PC-3 (cell line): ENCODE measurements around the gene JPH3. TPM values are rescaled to one million over a fixed set of nuclear protein-coding genes. Genes with fewer than 3 reads are reported as not detected.
A peak's percentile ranks its signal among the peaks of the same experiment; 100 is the strongest.

Experiments used
- ATAC-seq: fragments of 200-7000 bp; cut with Tn5 transposase; 2 replicates; pipeline ENCODE4 v1.9.1; 2020; ENCODE audit warnings: mild to moderate bottlenecking, moderate library complexity
- BruUV-seq: library from RNA; stranded (reverse); fragments of 400-500 nt; replicated peaks from 2 replicates; lab custom pipeline; 2021; lab: Mats Ljungman, UMichigan
- CTCF ChIA-PET: fragments of 300-600 bp; sonication (Branson Sonifier 250); formaldehyde crosslinking; loops from one replicate; lab custom pipeline; 2022; ENCODE audit warnings: antibody characterized with exemption; lab: Charles Lee
- POLR2A ChIA-PET: fragments of 300-600 bp; sonication (Branson Sonifier 250); formaldehyde crosslinking; loops from one replicate; lab custom pipeline; 2022; ENCODE audit warnings: antibody characterized with exemption; ENCODE audit not compliant: unreplicated experiment; lab: Charles Lee
- DNase-seq: peaks from one replicate; pipeline ENCODE4 v3.0.0-alpha.2; 2015
- H2AFZ ChIP-seq: fragments of 300-600 bp; sonication (generic); 2 replicates; pipeline ENCODE4 v1.6.0; 2016; ENCODE audit warnings: antibody characterized with exemption, low read length
- H3F3A ChIP-seq: fragments of 300-600 bp; sonication (generic); one replicate; pipeline ENCODE4 v1.6.0; 2017; ENCODE audit warnings: antibody characterized with exemption, low read length, control low read depth, mild to moderate bottlenecking; ENCODE audit not compliant: unreplicated experiment
- H3K27ac ChIP-seq: fragments of 300-600 bp; sonication (generic); 2 replicates; pipeline ENCODE4 v1.5.1; 2016; ENCODE audit warnings: mild to moderate bottlenecking, low read length
- H3K27me3 ChIP-seq: fragments of 300-600 bp; sonication (generic); 2 replicates; pipeline ENCODE4 v1.6.1; 2016; ENCODE audit warnings: low read length, mixed read lengths
- H3K36me3 ChIP-seq: fragments of 300-600 bp; sonication (generic); 2 replicates; pipeline ENCODE4 v1.6.1; 2016; ENCODE audit warnings: low read depth, mixed run types, low read length, mixed read lengths
- H3K4me1 ChIP-seq: fragments of 300-600 bp; sonication (generic); 2 replicates; pipeline ENCODE4 v1.5.1; 2016; ENCODE audit warnings: low read length; ENCODE audit not compliant: insufficient read depth
- H3K4me2 ChIP-seq: fragments of 300-600 bp; sonication (generic); 2 replicates; pipeline ENCODE4 v1.6.0; 2016; ENCODE audit warnings: low read length
- H3K4me3 ChIP-seq: fragments of 300-600 bp; sonication (generic); 2 replicates; pipeline ENCODE4 v1.5.1; 2016; ENCODE audit warnings: mild to moderate bottlenecking, low read length, mixed read lengths
- H3K79me2 ChIP-seq: fragments of 300-600 bp; sonication (generic); 2 replicates; pipeline ENCODE4 v1.6.1; 2017; ENCODE audit warnings: low read length, mixed read lengths
- H3K9ac ChIP-seq: fragments of 300-600 bp; sonication (generic); 2 replicates; pipeline ENCODE4 v1.6.0; 2016; ENCODE audit warnings: mild to moderate bottlenecking, low read length
- H3K9me2 ChIP-seq: fragments of 300-600 bp; sonication (generic); replicated peaks from 2 replicates; pipeline ENCODE4 v1.6.1; 2016; ENCODE audit warnings: mixed run types, low read length, mixed read lengths
- H3K9me3 ChIP-seq: fragments of 300-600 bp; sonication (generic); 2 replicates; pipeline ENCODE4 v1.6.1; 2016; ENCODE audit warnings: low read length, mixed read lengths
- H4K20me1 ChIP-seq: fragments of 300-600 bp; sonication (generic); 2 replicates; pipeline ENCODE4 v1.6.1; 2016; ENCODE audit warnings: low read length, mixed read lengths
- CTCF ChIP-seq: fragments of 300-600 bp; sonication (generic); conservative IDR thresholded peaks from 2 replicates; pipeline ENCODE4 v1.5.1; 2017; ENCODE audit warnings: antibody characterized with exemption, low read depth, mild to moderate bottlenecking, low read length
- EZH2 ChIP-seq: fragments of 300-600 bp; sonication (generic); IDR thresholded peaks from one replicate; pipeline ENCODE4 v1.6.1; 2017; ENCODE audit warnings: antibody characterized with exemption, mild to moderate bottlenecking, low read length; ENCODE audit not compliant: unreplicated experiment
- EZH2phosphoT487 ChIP-seq: fragments of 300-600 bp; sonication (generic); IDR thresholded peaks from 2 replicates; pipeline ENCODE4 v1.6.1; 2018; ENCODE audit warnings: mild to moderate bottlenecking, antibody characterized with exemption, low read length, borderline replicate concordance
- intact Hi-C: fragments of 100-400 bp; cut with micrococcal nuclease; formaldehyde crosslinking; loops from 2 replicates; pipeline ENCODE4 v1.9.0; 2023
- total RNA-seq: library from RNA; depleted of rRNA; stranded (reverse); fragments of >200 nt; gene quantifications from 2 replicates; pipeline ENCODE4 v1.2.3, GENCODE V29; 2014

The JPH3 gene
- total RNA-seq, 1 experiment from 2014 or later, result not detected

GRCh38 chr16:87582216-87582965 is 19.9 kb upstream of the JPH3 start:
- Histone ChIP-seq H3K4me3 (no peak overlapping the region), H3K9me2 (no peaks in the 10 kb centered on the region), H2AFZ (peak overlapping the region; percentile 7; the same call in 1 of the 2 replicates), H3F3A (no peaks in the 10 kb centered on the region), H3K4me1 (peaks cover 32% of the 10 kb centered on the region), H3K27ac (peak overlapping the region; percentile 61), H4K20me1 (no peaks in the 10 kb centered on the region), H3K36me3 (no peaks in the 10 kb centered on the region), H3K79me2 (no peaks in the 10 kb centered on the region), H3K4me2 (peak overlapping the region; percentile 57), H3K9me3 (no peaks in the 10 kb centered on the region), H3K9ac (peak overlapping the region; percentile 32), H3K27me3 (no peaks in the 10 kb centered on the region)
- TF ChIP-seq EZH2phosphoT487 (no peak), CTCF (no peak), EZH2 (no peak)
- BruUV-seq, result no TSS peak
- ChIA-PET CTCF (interaction anchor here (1.1 to 1.4 kb wide), 2 partner anchors 11 to 54 kb away, joined by 5 to 8 read pairs; no protein-coding TSS in a partner anchor), POLR2A (interaction anchor here (0.5 to 0.7 kb wide), 2 partner anchors 125 to 225 kb away, joined by 3 to 12 read pairs; no protein-coding TSS in a partner anchor)
- DNase-seq, result no peak
- intact Hi-C loops, result no loop called here
- ATAC-seq, result peak; percentile 45

GRCh38 chr16:87582966-87583325 is 19.4 kb upstream of the JPH3 start:
- H3K27me3 ChIP-seq, result no peaks in the 10 kb centered on the region
- ChIA-PET POLR2A (interaction anchor here (0.5 kb wide), 1 partner anchor 125 kb away, joined by 12 read pairs; no protein-coding TSS in a partner anchor), CTCF (interaction anchor here (1.4 kb wide), 1 partner anchor 12 kb away, joined by 5 read pairs; no protein-coding TSS in a partner anchor)
- no peaks in the 10 kb centered on the region for H4K20me1 ChIP-seq
- H3K9me2 ChIP-seq, result no peaks in the 10 kb centered on the region
- H3F3A ChIP-seq, result no peaks in the 10 kb centered on the region
- no TSS peak for BruUV-seq
- no peaks in the 10 kb centered on the region for H3K79me2 ChIP-seq
- DNase-seq (no peak), ATAC-seq (no peak)
- TF ChIP-seq EZH2 (no peak), EZH2phosphoT487 (no peak), CTCF (no peak)
- H2AFZ ChIP-seq, result no peak overlapping the region
- H3K27ac ChIP-seq, result no peak overlapping the region
- intact Hi-C loops, result no loop called here
- no peaks in the 10 kb centered on the region for H3K9me3 ChIP-seq
- no peaks in the 10 kb centered on the region for H3K36me3 ChIP-seq
- peaks cover 32% of the 10 kb centered on the region for H3K4me1 ChIP-seq
- H3K9ac ChIP-seq, result no peak overlapping the region
- H3K4me3 ChIP-seq, result no peak overlapping the region
- H3K4me2 ChIP-seq, result no peak overlapping the region
